ENCODE results near the gene FAM47E. TPM values are rescaled to one million over a fixed set of nuclear protein-coding genes. Genes with fewer than 3 reads are reported as not detected.

FAM47E gene
- total and polyA plus RNA-seq, 9 of the 15 experiments (the other 6 are each of a cell fraction or from before 2014, with no cell fraction given), result 3.7 to 15.6 (median 6.4) TPM

DNA sequence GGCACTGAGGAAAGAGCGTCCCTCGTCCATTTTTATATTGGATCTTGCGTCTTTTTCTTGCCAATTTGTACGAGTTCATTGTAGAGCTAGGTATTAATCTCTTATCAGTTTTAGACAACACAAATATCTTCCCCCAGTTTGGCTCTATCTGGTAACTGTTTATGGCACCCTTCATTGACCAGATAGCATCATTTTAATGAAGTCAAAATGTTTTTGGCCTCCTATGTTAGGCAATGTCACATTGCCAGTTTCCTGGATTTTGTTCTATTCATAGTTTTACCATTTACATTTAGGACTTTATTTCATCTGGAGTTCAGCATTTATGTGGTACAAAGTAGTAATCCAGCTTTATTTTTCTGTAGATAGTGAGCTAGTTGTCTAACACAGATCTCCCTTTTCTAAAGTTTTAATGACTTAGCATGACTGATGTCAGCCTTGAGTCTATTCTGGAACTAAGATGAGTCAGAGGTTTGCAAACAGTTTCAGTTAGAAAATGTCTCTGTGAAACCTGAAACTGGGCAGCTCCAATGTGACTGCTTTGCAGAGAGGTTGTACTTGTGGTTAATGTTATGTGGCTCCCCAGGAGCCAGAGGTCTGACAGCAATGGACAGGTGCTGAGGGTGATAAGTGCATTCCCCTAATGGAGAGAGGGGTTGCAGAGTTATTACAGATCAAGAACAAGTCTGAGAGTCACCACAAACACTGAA, 49.7 kb downstream of the FAM47E start (continued):
- TF ChIP-seq, protein P1, sequence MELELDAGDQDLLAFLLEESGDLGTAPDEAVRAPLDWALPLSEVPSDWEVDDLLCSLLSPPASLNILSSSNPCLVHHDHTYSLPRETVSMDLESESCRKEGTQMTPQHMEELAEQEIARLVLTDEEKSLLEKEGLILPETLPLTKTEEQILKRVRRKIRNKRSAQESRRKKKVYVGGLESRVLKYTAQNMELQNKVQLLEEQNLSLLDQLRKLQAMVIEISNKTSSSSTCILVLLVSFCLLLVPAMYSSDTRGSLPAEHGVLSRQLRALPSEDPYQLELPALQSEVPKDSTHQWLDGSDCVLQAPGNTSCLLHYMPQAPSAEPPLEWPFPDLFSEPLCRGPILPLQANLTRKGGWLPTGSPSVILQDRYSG (tag; conservative IDR thresholded peaks at IDR 0.05; ENCODE audit: low read depth), result 0 out of 2 replicates have a peak, but pooled peaks have one; percentile 41
- 0 out of 4 replicates have a peak, but pooled peaks have one; percentile 15 to 51 for TF ChIP-seq FOXK2 (conservative IDR thresholded peaks at IDR 0.05 in 1 of 2, IDR thresholded peaks at IDR 0.05 in 1 of 2; ENCODE audit: low read depth in 2 of 2)
- peak; percentile 89 for TF ChIP-seq PML (IDR thresholded peaks at IDR 0.05; ENCODE audit: low read length)
- peak; percentile 89 for TF ChIP-seq MTA2 (IDR thresholded peaks at IDR 0.05; ENCODE audit: low read depth)
- peak; percentile 91 for TF ChIP-seq TAL1 (IDR thresholded peaks at IDR 0.05)
- peak; percentile 50; the same call in 1 of the 2 replicates for TF ChIP-seq EP400 (IDR thresholded peaks at IDR 0.05)
- TF ChIP-seq CEBPG (CRISPR knock-in tag; IDR thresholded peaks at IDR 0.05), result peak; percentile 75; the same call in 1 of the 2 replicates
- peak in 1 of 2 experiments; percentile 56; a peak in 2 of 4 replicates for TF ChIP-seq CEBPG (tag; conservative IDR thresholded peaks at IDR 0.05 in 1 of 2, IDR thresholded peaks at IDR 0.05 in 1 of 2)
- TF ChIP-seq ZNF316 (IDR thresholded peaks at IDR 0.05), result peak; percentile 88
- TF ChIP-seq ZEB2 (IDR thresholded peaks at IDR 0.05), result peak; percentile 93
- peak; percentile 83 for TF ChIP-seq FOXM1 (IDR thresholded peaks at IDR 0.05; ENCODE audit: low read depth)
- TF ChIP-seq FOXM1 (CRISPR knock-in tag; IDR thresholded peaks at IDR 0.05; ENCODE audit: low read depth), result no peak
- peak; percentile 43; the same call in 1 of the 2 replicates for TF ChIP-seq L3MBTL2 (IDR thresholded peaks at IDR 0.05)
- TF ChIP-seq NFIC (IDR thresholded peaks at IDR 0.05), result peak; percentile 70
- TF ChIP-seq ZNF589 (CRISPR knock-in tag; IDR thresholded peaks at IDR 0.05; ENCODE audit: low read depth), result peak; percentile 77; the same call in 1 of the 2 replicates
- peak; percentile 19; the same call in 1 of the 2 replicates for TF ChIP-seq BHLHE40 (IDR thresholded peaks at IDR 0.05; ENCODE audit: low read length)
- peak; percentile 94 to 96 for TF ChIP-seq KDM1A (IDR thresholded peaks at IDR 0.05)
- TF ChIP-seq, protein P2, sequence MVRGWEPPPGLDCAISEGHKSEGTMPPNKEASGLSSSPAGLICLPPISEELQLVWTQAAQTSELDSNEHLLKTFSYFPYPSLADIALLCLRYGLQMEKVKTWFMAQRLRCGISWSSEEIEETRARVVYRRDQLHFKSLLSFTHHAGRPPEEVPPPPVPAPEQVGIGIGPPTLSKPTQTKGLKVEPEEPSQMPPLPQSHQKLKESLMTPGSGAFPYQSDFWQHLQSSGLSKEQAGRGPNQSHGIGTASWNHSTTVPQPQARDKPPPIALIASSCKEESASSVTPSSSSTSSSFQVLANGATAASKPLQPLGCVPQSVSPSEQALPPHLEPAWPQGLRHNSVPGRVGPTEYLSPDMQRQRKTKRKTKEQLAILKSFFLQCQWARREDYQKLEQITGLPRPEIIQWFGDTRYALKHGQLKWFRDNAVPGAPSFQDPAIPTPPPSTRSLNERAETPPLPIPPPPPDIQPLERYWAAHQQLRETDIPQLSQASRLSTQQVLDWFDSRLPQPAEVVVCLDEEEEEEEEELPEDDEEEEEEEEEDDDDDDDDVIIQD (CRISPR knock-in tag; IDR thresholded peaks at IDR 0.05), result no peak
- peak; percentile 15; the same call in 1 of the 2 replicates for TF ChIP-seq MYC (IDR thresholded peaks at IDR 0.05; ENCODE audit: low read depth, low read length)
- no peak for TF ChIP-seq MYC (CRISPR knock-in tag; IDR thresholded peaks at IDR 0.05; ENCODE audit: borderline replicate concordance, low read depth)
- no peak for TF ChIP-seq POLR2B (IDR thresholded peaks at IDR 0.05; ENCODE audit: low read depth, partially characterized antibody)
- peak; percentile 86 for TF ChIP-seq HDAC2 (IDR thresholded peaks at IDR 0.05)
- TF ChIP-seq NRF1 (conservative IDR thresholded peaks at IDR 0.05 in 1 of 2, IDR thresholded peaks at IDR 0.05 in 1 of 2), result peak; percentile 48 to 55
- TF ChIP-seq, protein P3, sequence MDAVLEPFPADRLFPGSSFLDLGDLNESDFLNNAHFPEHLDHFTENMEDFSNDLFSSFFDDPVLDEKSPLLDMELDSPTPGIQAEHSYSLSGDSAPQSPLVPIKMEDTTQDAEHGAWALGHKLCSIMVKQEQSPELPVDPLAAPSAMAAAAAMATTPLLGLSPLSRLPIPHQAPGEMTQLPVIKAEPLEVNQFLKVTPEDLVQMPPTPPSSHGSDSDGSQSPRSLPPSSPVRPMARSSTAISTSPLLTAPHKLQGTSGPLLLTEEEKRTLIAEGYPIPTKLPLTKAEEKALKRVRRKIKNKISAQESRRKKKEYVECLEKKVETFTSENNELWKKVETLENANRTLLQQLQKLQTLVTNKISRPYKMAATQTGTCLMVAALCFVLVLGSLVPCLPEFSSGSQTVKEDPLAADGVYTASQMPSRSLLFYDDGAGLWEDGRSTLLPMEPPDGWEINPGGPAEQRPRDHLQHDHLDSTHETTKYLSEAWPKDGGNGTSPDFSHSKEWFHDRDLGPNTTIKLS (IDR thresholded peaks at IDR 0.05; ENCODE audit: borderline replicate concordance, low read depth), result 0 out of 2 replicates have a peak, but pooled peaks have one; percentile 28
- 0 out of 2 replicates have a peak, but pooled peaks have one; percentile 17 for TF ChIP-seq MBD2 (IDR thresholded peaks at IDR 0.05; ENCODE audit: borderline replicate concordance, low read depth)
- TF ChIP-seq POLR2AphosphoS5 (IDR thresholded peaks at IDR 0.05; ENCODE audit: control insufficient read depth, insufficient read depth, low read depth, low read length), result peak; percentile 92
